Osteocyte (in vitro differentiated cells): Measurements from ENCODE around the gene ZYG11B. TPM values are rescaled to one million over a fixed set of nuclear protein-coding genes. Genes with fewer than 3 reads are reported as not detected.
"Not testable (repeated sequence)": the region's sequence is repeated elsewhere in the genome, so short reads cannot be mapped to it uniquely, and the experiment has no call there.

ENCODE experiments used
- DNase-seq: peaks from one replicate; pipeline ENCODE4 v3.0.0; 2021; ENCODE audit warnings: mixed read lengths; ENCODE audit not compliant: unreplicated experiment; ENCODE audit errors: extremely low spot score
- H3K27ac Mint-ChIP-seq: one replicate; pipeline ENCODE4 v1.8.0; 2021; ENCODE audit warnings: mild to moderate bottlenecking, mixed read lengths; ENCODE audit not compliant: unreplicated experiment
- H3K27me3 Mint-ChIP-seq: one replicate; pipeline ENCODE4 v1.8.0; 2021; ENCODE audit warnings: mixed read lengths; ENCODE audit not compliant: unreplicated experiment
- H3K36me3 Mint-ChIP-seq: one replicate; pipeline ENCODE4 v1.8.0; 2021; ENCODE audit warnings: mixed read lengths; ENCODE audit not compliant: unreplicated experiment
- H3K4me1 Mint-ChIP-seq: one replicate; pipeline ENCODE4 v1.8.0; 2021; ENCODE audit warnings: mixed read lengths; ENCODE audit not compliant: unreplicated experiment
- H3K4me3 Mint-ChIP-seq: one replicate; pipeline ENCODE4 v1.8.0; 2021; ENCODE audit warnings: mild to moderate bottlenecking, moderate library complexity, mixed read lengths; ENCODE audit not compliant: unreplicated experiment
- H3K9me3 Mint-ChIP-seq: one replicate; pipeline ENCODE4 v1.8.0; 2021; ENCODE audit warnings: mixed read lengths; ENCODE audit not compliant: unreplicated experiment
- CTCF ChIP-seq: fragments of 200-600 bp; sonication (generic); IDR thresholded peaks from 2 replicates; pipeline ENCODE4 v1.5.0; 2021; ENCODE audit warnings: antibody characterized with exemption, mild to moderate bottlenecking, moderate library complexity
- total RNA-seq: library from RNA; stranded (reverse); gene quantifications from 2 replicates; pipeline ENCODE4 v1.2.1, GENCODE V29; 2021

The ZYG11B gene
- total RNA-seq, 1 donor from 2014 or later = 34.3 TPM

- Mint-ChIP-seq H3K27ac (no peak overlapping the region), H3K36me3 (no peaks in the 10 kb centered on the region), H3K9me3 (no peaks in the 10 kb centered on the region), H3K27me3 (no peaks in the 10 kb centered on the region), H3K4me1 (peaks cover 25% of the 10 kb centered on the region), H3K4me3 (no peak overlapping the region)
- no peak for DNase-seq
- peak; percentile 38 for TF ChIP-seq CTCF
Measured at GRCh38 chr1:52748119-52748518, 21.9 kb downstream of the ZYG11B start.

- not testable (repeated sequence) for DNase-seq, H3K27ac Mint-ChIP-seq, H3K36me3 Mint-ChIP-seq, H3K4me3 Mint-ChIP-seq, H3K27me3 Mint-ChIP-seq, H3K9me3 Mint-ChIP-seq
- peaks cover 25% of the 10 kb centered on the region for H3K4me1 Mint-ChIP-seq
Measured at GRCh38 chr1:52749496-52749895, 23.2 kb downstream of the ZYG11B start.

GRCh38 chr1:52750139-52750538, 23.9 kb downstream of the ZYG11B start:
- DNase-seq, H3K36me3 Mint-ChIP-seq, H3K27me3 Mint-ChIP-seq, H3K4me3 Mint-ChIP-seq, H3K27ac Mint-ChIP-seq, H3K9me3 Mint-ChIP-seq: not testable (repeated sequence)
- peaks cover 25% of the 10 kb centered on the region for H3K4me1 Mint-ChIP-seq

- peak overlapping the region; percentile 46 for H3K27ac Mint-ChIP-seq
Measured at GRCh38 chr1:52751589-52752483, 25.6 kb downstream of the ZYG11B start.

GRCh38 chr1:52752484-52752826, 26.2 kb downstream of the ZYG11B start:
- Mint-ChIP-seq H3K27me3 (no peaks in the 10 kb centered on the region), H3K36me3 (peaks cover 3% of the 10 kb centered on the region), H3K4me1 (peaks cover 26% of the 10 kb centered on the region), H3K4me3 (no peak overlapping the region), H3K27ac (peak overlapping the region; percentile 46), H3K9me3 (no peaks in the 10 kb centered on the region)
- DNase-seq = no peak
- TF ChIP-seq CTCF = no peak

More at GRCh38 chr1:52751589-52752483, 25.6 kb downstream of the ZYG11B start:
- Mint-ChIP-seq H3K4me3 (no peak overlapping the region), H3K36me3 (peaks cover 2% of the 10 kb centered on the region), H3K9me3 (no peaks in the 10 kb centered on the region), H3K4me1 (peaks cover 26% of the 10 kb centered on the region), H3K27me3 (no peaks in the 10 kb centered on the region)
- DNase-seq = no peak
- TF ChIP-seq CTCF = no peak

GRCh38 chr1:52753169-52753568, 26.9 kb downstream of the ZYG11B start:
- H3K4me1 Mint-ChIP-seq = peaks cover 24% of the 10 kb centered on the region
- no peaks in the 10 kb centered on the region for H3K9me3 Mint-ChIP-seq
- H3K36me3 Mint-ChIP-seq = peaks cover 4% of the 10 kb centered on the region
- DNase-seq = no peak
- no peak for TF ChIP-seq CTCF
- H3K27ac Mint-ChIP-seq = no peak overlapping the region
- no peak overlapping the region for H3K4me3 Mint-ChIP-seq
- no peaks in the 10 kb centered on the region for H3K27me3 Mint-ChIP-seq
